HG03469 (cell line): ENCODE results near the gene C17orf114.
A peak's percentile ranks its signal among the peaks of the same experiment; 100 is the strongest.

Source experiments
- ATAC-seq: cut with Tn5 transposase; IDR thresholded peaks from one replicate; pipeline ENCODE4 v1.9.1; 2021; ENCODE audit warnings: mild to moderate bottlenecking, moderate library complexity, moderate number of reproducible peaks; ENCODE audit not compliant: unreplicated experiment

C17orf114 gene

GRCh38 chr17:4823373-4824089 is 21.4 kb upstream of the C17orf114 start:
- no peak for ATAC-seq

GRCh38 chr17:4822835-4823234 is 20.7 kb upstream of the C17orf114 start:
- no peak for ATAC-seq

GRCh38 chr17:4818276-4818675 is 16.1 kb upstream of the C17orf114 start:
- ATAC-seq = no peak

- no peak for ATAC-seq
Observed at GRCh38 chr17:4816826-4817225, 14.7 kb upstream of the C17orf114 start.

DNA sequence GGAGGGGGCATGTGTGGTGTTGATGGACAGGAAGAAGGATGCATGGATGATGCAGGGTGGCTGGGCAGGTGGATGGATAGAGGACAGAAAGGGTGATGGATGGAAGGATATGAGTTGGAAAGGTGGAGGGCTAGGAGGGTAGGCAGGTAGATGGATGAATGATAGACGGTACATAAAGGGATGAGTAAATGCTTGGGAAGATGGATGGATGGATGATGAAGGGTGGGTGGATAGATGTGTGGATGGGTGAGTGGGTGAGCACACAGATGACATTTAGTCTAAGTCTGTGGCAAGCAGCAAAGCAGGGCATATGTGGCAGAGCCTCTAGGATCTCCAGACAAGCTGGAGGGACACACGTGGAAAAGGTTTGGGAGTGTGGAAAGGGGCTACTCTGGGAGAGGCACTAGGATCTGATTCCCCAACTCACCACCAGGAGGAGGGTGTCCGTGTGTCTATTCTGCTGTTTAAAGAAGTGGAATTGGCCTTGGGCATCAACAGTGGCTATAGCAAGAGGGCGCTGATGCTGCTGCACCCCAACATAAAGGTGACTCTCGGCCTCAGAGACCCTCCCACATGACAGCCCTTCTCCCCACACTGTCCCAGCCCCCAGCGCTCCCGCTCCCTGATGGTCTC is 13.0 kb upstream of the C17orf114 start:
- no peak for ATAC-seq

DNA sequence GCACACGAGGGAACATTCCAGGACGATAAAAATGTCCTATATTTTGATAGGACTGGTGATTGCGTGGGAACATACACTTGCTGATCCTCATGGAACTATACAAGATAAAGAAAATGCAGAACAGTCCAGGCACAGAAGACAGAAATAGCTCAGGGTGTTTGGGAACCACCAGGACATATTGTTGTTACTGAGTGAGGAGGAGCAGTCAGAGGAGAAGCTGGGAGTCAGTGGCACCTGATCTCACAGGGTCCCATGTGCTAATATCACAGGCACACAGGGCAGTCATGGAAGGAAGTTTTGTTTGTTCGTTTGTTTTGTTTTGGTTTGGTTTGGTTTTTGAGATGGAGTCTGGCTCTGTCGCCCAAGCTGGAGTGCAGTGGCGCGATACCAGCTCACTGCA is 10.6 kb upstream of the C17orf114 start:
- no peak for ATAC-seq

DNA sequence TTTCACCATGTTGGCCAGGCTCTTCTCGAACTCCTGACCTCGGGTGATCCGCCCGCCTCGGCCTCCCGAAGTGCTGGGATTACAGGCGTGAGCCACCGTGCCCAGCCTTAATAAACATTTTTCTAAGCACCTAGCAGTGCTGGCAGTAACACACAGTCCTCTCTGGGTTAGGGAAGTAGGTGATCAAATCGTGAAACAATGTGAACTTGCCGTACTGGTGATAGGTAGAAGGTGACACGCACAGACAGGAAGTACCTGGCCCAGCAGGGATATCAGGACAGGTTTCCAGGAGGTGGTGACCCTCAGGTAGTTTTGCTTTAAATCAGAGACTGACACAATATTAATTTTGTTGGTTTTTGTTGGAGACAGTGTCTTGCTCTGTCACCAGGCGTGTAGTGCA is 9.3 kb upstream of the C17orf114 start:
- ATAC-seq = no peak

- ATAC-seq = no peak
Observed at GRCh38 chr17:4810696-4811290, 8.7 kb upstream of the C17orf114 start.

DNA sequence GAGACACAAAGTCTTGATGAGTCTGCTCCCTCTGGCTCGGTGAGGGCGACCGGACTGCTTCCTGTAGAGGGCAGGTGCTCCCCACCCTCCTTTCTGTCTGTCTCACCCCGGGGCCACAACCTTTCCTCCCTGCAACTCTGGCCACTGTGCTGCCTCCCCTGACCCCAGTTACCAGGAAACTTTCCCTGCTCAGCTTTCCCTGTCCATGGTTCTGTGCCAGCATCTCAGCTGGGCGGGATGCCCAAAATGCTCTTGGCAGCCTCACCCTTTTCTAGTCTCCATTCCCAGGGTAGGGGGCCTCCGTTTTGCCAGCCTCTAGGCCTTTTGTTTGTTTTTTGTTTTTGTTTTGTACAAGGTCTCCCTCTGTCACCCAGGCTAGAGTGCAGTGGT is 6.2 kb upstream of the C17orf114 start:
- ATAC-seq = no peak

- no peak for ATAC-seq
Observed at GRCh38 chr17:4807605-4808377, 5.7 kb upstream of the C17orf114 start.

GRCh38 chr17:4806777-4807604 is 4.9 kb upstream of the C17orf114 start, which contains the start of gene PLD2:
PLD2 (plus strand) TSS chr17:4807152; CDS start chr17:4807773, 621 bp downstream.
- ATAC-seq = peak; percentile 51

DNA sequence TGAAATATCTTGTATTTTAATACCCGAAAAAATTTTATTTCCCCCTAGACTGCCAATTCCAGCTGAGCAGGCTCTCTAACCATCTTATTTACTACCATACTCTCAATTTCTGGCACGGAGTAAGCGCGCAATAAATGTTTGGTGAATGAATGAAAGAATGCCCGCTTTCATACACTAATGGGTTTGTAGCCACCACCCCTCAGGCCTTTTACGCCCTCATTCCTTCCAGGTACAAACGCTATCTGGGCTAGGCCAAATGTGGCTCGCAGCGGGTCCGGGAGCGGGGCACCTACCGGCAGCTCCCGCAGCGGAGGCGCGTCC is 4.3 kb upstream of the C17orf114 start:
- ATAC-seq = no peak

DNA sequence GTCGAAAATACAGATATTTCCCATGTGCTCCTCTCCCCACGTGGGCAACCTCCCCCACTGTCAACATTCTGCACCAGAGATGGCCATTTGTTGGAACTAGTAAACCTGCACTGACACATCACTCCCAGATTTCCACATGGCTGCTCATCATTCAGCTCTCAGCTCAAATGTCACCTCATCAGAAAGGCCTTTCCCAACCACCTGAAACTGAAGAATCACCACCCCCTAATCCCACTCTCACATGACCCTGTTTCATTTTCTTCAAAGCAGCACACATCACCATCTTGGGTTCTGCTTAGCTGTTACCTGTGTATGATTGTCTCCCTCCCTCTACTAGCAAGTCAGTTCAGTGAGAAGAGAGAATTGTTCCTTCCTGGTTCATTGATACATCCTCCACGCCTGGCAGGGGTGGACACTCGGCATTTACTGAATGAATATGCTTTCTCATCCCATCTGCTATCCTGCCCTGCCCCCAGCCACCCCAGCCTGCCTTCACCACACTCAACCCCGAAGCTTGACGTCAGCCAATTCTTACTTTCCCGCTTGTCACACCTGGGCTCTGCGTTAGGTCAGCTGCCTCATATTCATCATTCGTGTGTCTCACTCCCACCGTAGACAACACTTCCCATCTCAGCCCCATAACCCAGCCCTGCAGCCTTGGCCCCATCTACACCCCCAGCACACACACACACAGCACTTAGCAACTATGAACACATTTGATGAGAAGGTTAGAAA is 1.5 kb downstream of the C17orf114 start:
- no peak for ATAC-seq

- ATAC-seq = no peak
Observed at GRCh38 chr17:4796552-4796920, 5.6 kb downstream of the C17orf114 start.

GRCh38 chr17:4795168-4795567 is 7.0 kb downstream of the C17orf114 start:
- no peak for ATAC-seq

- no peak for ATAC-seq
Observed at GRCh38 chr17:4790705-4791088, 11.4 kb downstream of the C17orf114 start.

DNA sequence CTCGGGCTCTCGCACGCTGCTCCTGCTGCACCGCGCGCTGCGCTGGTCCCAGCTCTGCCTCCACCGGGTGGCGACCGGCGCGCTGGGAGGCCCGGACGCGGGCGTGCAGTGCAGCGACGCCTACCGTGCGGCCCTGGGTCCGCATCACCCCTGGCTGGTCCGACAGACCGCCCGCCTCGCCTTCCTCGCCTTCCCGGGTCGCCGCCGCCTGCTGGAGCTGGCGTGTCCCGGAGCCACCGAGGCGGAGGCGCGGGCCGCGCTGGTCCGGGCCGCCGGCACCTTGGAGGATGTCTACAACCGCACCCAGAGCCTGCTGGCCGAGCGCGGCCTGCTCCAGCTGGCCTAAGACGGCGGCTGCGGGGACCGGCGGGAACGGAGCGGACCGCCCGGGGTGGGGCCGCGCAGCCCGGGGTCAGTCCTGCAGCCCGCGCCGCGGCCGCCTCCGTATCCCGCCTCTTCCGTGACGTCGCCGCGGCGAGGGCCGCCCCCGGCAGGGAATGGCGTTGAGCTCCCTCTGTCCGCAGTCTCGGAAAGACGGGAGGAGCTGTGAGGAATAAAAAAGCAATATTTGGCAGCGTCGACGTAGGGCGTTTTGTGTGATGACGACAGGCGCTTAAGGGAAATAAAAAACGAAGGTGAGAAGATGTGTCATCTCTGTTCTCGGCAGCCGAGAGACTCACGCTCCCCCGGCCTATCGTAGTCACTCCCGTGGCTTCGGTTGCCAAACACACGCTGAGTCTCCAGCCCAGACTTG is 12.0 kb downstream of the C17orf114 start:
- ATAC-seq = peak; percentile 66

DNA sequence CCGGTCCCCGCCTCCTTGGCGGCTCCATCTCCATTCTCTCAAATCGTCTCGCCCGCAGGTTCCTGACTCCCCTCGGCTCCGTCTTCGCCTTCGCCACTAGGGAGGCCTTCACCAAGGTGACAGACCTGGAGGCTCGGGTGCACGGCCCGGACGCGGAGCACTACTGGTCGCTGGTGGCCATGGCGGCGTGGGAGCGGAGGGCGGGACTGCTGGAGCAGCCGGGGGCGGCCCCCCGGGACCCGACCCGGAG is 12.5 kb downstream of the C17orf114 start:
- no peak for ATAC-seq

DNA sequence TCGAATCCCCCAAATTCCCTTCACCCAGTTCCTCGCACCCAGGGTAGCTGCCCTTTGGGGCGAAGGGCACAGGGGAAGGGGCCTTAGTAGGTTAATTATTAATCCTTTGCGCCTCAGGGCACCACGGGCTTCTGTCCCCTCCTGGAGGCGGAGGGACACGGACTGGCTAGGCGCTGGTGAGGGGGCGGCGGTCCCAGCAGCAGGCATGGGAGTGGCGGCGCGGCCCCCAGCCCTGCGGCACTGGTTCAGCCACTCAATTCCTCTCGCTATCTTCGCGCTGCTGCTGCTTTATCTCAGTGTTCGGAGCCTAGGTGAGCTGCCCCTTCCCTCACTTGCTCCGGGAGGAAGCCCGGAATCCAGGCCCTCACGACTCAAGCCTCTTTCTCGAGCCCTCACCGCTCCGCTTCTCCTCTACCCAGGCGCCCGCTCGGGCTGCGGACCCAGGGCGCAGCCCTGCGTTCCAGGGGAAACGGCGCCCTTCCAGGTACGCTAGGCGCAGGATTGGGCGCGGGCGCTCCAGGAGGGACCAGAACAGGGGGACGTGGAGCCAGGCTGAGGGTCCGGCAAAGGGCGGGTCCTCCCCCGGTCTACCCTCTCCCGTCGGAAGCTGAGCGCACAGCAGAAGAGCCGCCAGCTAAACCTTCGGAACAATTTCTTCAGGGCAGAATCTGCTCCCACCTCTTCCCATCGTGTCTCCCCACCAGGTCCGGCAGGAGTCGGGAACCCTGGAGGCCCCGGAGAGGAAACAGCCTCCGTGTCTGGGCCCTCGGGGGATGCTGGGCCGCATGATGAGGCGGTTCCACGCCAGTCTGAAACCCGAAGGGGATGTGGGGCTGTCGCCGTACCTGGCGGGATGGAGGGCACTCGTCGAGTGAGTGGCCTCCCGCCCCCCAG is 13.1 kb downstream of the C17orf114 start, which contains the start of gene GLTPD2:
Gene GLTPD2 (plus strand): TSS at position 158 of the 894 bp plus-strand sequence. CDS start 48 bp downstream, at position 206.
- ATAC-seq = no peak
